ENCODE data around the gene NDRG3. TPM values are rescaled to one million over a fixed set of nuclear protein-coding genes. Genes with fewer than 3 reads are reported as not detected.

Gene NDRG3
- total and polyA plus RNA-seq, 2 donors (not counting 3 experiments of a cell fraction or from before 2014, with no cell fraction given): 25.7 to 27.7 TPM

DNA sequence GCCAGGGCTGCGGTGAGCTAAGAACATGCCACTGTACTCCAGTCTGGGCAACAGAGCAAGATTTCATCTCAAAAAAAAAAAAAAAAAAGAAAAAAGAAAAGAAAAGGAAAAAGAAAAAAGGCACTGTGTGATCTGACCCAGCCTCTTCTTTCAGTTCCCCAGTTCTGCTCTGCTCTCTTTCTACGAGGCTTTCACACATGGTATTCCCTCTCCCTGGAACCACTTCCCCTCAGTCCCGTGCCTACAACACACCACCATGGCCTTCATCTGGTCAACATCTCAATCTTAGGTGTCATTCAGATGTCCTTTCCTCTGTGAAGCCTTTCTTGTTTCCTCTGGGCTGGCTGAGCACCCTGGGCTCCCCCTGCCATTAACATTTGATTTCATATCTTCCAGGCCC, 29.9 kb upstream of the NDRG3 start:
- H3K4me3 ChIP-seq (replicated peaks in 1 of 3; ENCODE audit: insufficient read depth in 1 of 3, low read depth in 1 of 3, low read length in 3 of 3): no peak overlapping the region
- H3K9ac ChIP-seq (replicated peaks; ENCODE audit: extremely low read depth, insufficient read depth, low read length): no peak overlapping the region
- BruUV-seq (replicated peaks): no TSS peak
- FAIRE-seq (no peak), DNase-seq (ENCODE audit: low read depth, low spot score) (no peak)
- TF ChIP-seq, protein P1, sequence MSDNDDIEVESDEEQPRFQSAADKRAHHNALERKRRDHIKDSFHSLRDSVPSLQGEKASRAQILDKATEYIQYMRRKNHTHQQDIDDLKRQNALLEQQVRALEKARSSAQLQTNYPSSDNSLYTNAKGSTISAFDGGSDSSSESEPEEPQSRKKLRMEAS (IDR thresholded peaks at IDR 0.05; ENCODE audit: insufficient read depth, insufficient read length): no peak
- no peak for TF ChIP-seq MYC (IDR thresholded peaks at IDR 0.05; ENCODE audit: low read depth, low read length)
- TF ChIP-seq POLR2AphosphoS5 (IDR thresholded peaks at IDR 0.05; ENCODE audit: insufficient read depth, low read depth, low read length): no peak
- TF ChIP-seq POLR2A (IDR thresholded peaks at IDR 0.05; ENCODE audit: low read depth, low read length): no peak
- TF ChIP-seq EZH2 (IDR thresholded peaks at IDR 0.05; ENCODE audit: borderline replicate concordance, low read depth, low read length, severe bottlenecking): no peak
- no peak for TF ChIP-seq GATA2 (IDR thresholded peaks at IDR 0.05; ENCODE audit: insufficient read depth, insufficient read length, low read depth, low read length)
- TF ChIP-seq JUN (IDR thresholded peaks at IDR 0.05; ENCODE audit: borderline replicate concordance, insufficient read depth, insufficient read length, low read depth): no peak
- no peak for TF ChIP-seq FOS (IDR thresholded peaks at IDR 0.05; ENCODE audit: borderline replicate concordance, insufficient read depth, low read length)
- TF ChIP-seq, protein P2, sequence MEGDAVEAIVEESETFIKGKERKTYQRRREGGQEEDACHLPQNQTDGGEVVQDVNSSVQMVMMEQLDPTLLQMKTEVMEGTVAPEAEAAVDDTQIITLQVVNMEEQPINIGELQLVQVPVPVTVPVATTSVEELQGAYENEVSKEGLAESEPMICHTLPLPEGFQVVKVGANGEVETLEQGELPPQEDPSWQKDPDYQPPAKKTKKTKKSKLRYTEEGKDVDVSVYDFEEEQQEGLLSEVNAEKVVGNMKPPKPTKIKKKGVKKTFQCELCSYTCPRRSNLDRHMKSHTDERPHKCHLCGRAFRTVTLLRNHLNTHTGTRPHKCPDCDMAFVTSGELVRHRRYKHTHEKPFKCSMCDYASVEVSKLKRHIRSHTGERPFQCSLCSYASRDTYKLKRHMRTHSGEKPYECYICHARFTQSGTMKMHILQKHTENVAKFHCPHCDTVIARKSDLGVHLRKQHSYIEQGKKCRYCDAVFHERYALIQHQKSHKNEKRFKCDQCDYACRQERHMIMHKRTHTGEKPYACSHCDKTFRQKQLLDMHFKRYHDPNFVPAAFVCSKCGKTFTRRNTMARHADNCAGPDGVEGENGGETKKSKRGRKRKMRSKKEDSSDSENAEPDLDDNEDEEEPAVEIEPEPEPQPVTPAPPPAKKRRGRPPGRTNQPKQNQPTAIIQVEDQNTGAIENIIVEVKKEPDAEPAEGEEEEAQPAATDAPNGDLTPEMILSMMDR (IDR thresholded peaks at IDR 0.05; ENCODE audit: extremely low read depth in 1 of 2, insufficient read depth in 1 of 2, low read depth in 1 of 2, low read length in 2 of 2): no peak
- POLR2A ChIA-PET: interaction anchor here (0.6 kb wide), 1 partner anchor 62 kb away, joined by 8 read pairs; no protein-coding TSS in a partner anchor
- dilution Hi-C loops (cut with MboI; ENCODE audit: extremely low pct_ligation_motif_present, low sequenced_read_pairs) (no loop called here), intact Hi-C loops (cut with micrococcal nuclease) (no loop called here)
- H3K79me2 ChIP-seq (ENCODE audit: control insufficient read depth, insufficient read depth, low read length): peaks cover 12% of the 10 kb centered on the region
- H3K9me3 ChIP-seq (replicated peaks; ENCODE audit: control insufficient read depth, insufficient read depth, low read length): no peaks in the 10 kb centered on the region
- CTCF ChIA-PET: interaction anchor here (1.3 to 2.5 kb wide), 2 partner anchors 87 to 88 kb away, joined by 4 to 16 read pairs; a partner anchor contains a TSS
- H3K4me1 ChIP-seq (ENCODE audit: control insufficient read depth, extremely low read depth, insufficient read depth, low read length): peaks cover 9% of the 10 kb centered on the region
- H3K27me3 ChIP-seq (ENCODE audit: control insufficient read depth in 2 of 2, insufficient read depth in 2 of 2, low read length in 2 of 2): no peaks in the 10 kb centered on the region
- H2AFZ ChIP-seq (ENCODE audit: low read depth, low read length): no peak overlapping the region
- no peaks in the 10 kb centered on the region for H3K9me1 ChIP-seq (replicated peaks; ENCODE audit: control insufficient read depth, extremely low read depth, insufficient read depth, low read length)
- H3K36me3 ChIP-seq (ENCODE audit: control insufficient read depth in 2 of 2, extremely low read depth in 1 of 2, insufficient read depth in 2 of 2, low read length in 2 of 2): no peaks in the 10 kb centered on the region
- H3K27ac ChIP-seq (ENCODE audit: insufficient read depth, low read depth, low read length): no peak overlapping the region
- no peaks in the 10 kb centered on the region for H4K20me1 ChIP-seq (replicated peaks; ENCODE audit: control insufficient read depth, extremely low read depth, insufficient read depth, low read length)
- H3K4me2 ChIP-seq (ENCODE audit: insufficient read depth, low read length): no peak overlapping the region
